Cerebellar nuclear complex (tissue), 1 donor: ENCODE results near the gene SUN1.

Experiments used
- DNase-seq, 2 experiments: peaks; one replicate each; lab custom pipeline; 2025; lab: John Stamatoyannopoulos, UW

Gene SUN1

DNA sequence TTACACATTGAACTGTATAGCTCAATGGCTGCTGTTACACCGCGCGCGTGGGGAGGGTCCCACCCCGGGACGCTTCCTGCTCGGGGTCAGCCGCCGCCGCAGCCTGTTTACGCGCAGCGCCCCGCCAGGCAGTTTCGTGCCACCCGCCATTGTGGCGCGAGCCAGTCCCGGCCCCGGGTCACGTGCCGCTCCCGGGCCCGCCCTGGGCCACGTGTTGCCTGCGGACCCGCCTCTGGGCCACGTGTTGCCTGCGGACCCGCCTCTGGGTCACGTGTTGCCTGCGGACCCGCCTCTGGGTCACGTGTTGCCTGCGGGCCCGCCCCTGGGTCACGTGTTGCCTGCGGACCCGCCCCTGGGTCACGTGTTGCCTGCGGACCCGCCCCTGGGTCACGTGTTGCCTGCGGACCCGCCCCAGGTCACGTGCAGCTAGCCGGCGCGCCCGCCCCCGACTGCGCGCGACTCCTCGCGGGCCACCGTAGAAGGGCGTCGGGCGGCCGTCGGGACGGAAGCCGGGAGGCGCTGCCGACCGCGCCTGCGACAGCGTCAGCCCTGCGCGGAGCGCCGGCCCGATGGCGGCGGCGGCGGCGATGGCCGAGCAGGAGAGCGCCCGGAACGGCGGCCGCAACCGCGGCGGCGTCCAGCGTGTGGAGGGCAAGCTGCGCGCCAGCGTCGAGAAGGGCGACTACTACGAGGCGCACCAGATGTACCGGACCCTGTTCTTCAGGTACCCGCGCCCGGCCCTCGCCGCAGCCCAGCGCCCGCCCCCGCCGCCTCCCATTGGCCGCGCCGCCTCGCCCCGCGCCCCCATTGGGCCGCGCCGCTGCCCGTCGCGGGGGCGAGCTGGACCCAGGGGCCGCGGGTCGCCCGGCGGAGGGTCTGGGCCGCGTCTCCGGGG is 44.0 kb downstream of the SUN1 start, which contains the start of gene GET4:
Gene GET4 (plus strand): TSS at position 478 of the 895 bp plus-strand sequence. CDS start 92 bp downstream, at position 570.
- DNase-seq, result peak; percentile 35 to 74

DNA sequence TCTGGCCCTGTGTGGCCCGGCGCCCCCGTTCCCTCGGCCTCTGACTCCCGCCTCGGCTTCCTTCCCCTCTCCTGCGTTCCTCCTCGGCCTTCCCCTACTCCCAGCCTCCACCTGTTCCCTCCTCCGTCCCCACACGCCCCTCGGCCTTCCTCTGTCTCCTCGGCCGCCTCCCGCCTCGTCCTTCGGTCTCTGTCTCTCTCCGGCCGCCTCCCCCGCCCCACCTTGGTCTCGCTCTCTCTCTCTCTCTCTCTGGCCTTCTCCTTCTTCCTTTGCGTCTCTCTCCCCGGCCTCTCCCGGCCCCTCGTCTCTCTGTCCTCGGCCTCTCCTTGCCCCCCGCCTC is 44.7 kb downstream of the SUN1 start:
- no peak for DNase-seq

DNA sequence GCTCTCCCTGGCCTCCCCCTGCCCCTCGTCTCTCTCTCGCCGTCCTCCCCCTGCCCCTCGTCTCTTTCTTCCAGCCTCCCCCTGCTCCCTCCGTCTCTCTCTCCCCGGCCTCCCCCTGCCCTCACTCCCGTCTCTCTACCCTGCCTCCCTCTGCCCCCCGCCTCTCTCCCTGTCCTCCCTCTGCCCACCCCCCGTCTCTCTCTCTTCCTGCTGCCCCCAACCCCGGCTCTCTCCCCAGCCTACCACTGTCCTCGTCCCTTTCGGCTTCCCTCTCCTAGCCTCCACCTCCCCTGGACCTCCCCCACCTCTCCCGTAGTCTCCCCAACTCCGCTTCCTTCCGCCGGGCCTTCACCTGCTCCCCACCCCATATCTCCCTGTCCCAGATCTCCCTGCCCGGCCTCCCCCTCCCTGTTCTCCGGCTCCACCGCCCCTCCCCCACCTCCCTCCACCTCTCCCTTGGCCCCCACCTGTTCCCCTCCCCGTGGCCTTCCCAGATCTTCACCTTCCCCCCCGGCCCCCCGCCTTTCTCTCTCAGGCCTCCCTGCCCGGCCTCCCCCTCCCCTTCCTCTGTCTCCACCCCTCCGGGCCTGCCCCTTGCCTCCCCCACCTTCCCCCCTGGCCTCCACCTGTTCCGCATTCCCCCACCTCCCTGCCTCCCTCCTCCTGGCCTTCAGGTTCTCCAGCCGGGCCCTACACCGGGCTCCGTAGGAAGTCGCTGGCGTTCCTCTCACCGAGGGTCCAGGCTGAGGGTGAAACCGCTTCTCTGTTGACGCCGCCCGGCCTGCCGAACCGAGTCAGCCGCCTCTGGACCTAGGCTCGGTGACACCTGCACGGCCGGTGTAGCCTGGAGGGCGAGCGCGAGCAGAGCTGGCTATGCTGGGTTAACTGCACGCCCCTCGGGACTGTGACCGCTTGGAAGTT is 45.3 kb downstream of the SUN1 start:
- no peak for DNase-seq

DNA sequence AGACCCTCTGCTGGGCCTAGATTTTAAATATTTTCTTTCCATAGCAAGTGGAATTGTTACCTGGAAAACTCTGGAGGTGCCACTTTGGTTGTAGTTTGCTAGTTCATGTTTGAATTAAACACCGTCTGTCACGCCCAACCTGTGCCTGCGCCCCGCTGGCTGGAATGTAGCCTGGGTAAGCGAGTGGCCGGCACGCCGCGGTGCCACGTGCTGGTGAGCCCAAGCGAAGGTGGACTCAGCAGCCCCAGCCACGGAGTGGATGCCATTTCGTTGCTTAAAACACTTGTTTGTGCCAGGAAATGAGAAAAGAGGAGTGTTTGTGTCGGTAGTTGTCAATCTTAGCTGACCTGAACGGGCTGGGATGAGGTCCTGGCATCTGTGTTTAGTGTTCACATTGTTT is 46.8 kb downstream of the SUN1 start:
- DNase-seq, result no peak

GRCh38 chr7:879706-880105 is 47.4 kb downstream of the SUN1 start:
- no peak for DNase-seq

DNA sequence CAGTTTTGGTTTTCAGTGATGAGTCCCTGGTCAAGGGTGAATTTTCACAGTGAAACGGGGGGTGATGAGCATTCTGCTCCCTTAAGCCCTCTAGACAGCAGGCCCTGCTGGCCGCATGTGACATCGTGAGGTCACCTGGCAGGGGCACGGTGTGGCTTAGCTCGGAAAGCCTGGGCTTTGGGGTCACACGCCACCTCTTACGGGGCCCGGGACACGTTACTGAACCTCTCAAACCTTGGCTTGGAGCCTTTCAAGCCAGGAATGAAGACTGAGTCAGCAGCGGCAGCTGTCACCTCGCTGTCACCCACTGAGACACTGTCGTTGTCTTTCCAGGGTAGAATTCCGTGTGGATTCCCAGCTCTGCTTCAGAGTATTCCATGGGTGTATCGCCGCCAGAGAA is 48.2 kb downstream of the SUN1 start:
- DNase-seq, result no peak

GRCh38 chr7:881441-882234 is 49.4 kb downstream of the SUN1 start:
- no peak for DNase-seq

DNA sequence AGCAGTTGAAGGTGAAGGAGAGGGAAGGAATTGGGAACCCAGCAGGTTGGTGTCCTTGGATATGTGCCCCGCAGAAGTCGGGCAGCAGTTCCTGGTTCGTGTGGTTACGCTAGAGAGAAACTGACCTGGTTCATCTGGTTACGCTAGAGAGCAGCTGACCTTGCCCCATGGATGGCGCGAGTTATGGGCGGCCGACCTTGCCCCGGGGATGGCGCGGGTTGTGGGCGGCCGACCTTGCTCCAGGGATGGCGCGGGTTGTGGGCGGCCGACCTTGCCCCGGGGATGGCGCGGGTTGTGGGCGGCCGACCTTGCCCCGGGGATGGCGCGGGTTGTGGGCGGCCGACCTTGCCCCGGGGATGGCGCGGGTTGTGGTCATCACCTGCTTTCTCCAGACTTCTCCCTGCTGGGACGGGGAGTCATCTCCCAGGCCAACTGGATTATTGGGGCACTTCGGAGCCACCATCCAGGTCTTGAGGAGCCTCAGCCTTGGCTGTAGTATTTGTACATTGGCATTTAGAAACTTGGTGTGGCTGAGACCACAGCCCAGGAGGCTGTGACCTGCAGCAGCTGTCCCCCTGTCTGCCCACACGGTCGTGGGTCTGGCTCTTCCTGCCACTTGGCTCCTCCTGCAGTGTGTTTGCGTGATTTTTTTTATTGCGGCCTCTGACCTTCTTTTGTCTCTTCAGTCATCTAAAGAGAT is 50.2 kb downstream of the SUN1 start:
- no peak for DNase-seq

DNA sequence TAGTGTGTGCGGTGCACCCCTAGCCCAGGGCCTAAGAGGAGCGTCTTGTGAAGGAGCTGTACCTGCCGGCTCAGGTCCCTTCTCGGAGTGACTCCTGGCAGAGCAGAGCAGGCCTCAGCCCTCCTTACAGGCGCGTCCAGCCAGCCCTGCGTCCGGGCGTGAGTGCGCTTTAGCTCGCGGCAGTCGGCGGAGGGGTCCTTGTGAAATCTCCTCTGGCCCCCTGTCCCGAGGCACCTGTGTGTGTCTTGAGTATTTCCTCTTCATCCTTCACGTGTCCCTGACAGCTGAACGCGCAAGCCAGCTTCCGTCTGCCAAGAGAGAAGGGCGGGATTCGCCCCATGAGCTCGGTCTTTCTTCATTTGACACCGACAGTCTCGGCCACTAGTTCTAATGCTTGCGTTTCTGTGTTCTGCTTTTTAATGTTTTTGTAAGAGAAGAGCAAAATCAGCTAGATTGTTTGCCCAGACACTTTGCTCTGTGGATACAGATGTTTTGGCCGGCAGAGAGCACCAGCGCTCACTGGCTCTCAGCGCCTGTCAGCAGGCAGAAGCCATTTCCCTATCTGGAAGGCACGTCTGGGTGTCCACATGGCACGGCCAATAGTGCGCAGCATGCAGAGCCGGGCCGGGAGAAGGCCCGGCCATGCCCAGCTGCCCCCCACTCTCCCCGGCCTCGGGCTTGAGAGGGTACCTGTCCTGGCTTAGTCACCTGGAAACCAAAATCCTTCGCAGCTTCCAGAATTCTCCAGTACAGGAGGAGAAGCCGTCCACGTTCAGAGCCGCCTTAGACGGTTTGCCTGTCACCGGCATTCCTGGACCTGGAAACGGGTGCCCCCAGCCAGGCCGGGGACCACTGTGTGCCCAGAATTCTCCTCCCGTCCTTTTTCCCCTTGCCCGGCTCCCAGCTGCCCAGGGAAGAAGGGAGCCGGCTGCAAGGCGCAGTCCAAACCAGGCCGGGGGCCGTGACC is 51.1 kb downstream of the SUN1 start:
- DNase-seq, result no peak

- no peak for DNase-seq
These were observed 52.1 kb downstream of the SUN1 start for GRCh38 chr7:884191-885003.

DNA sequence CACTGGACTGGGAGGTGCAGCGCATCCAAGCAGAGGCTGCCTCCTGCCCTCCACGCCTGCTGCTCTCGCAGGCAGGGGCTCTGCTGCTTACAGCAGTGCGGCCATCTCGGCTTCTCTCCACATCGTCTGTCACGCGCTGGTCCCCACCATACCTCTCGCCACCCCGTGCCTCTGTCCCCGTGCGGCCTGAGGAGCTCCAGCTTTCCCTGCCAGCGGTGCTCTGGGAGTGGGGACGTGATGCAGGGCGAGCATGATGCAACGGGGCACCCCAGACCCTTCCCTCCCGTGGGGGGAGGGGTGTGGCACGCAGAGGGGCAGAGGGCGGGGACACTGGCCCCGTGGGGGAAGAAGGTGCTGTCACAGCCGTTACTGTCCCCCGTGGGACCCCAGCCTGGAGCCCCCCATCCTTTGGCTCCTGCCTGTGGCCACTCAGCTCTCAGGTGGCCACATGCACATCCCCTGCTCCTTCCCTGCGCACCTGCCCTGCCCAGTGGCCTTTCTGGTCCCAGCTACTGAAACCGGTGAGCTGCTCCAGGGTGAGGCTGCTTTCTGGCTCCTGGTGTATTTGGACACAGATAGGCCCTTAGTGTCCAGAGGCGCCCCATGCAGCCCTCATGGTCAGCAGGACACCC is 53.1 kb downstream of the SUN1 start:
- no peak for DNase-seq

DNA sequence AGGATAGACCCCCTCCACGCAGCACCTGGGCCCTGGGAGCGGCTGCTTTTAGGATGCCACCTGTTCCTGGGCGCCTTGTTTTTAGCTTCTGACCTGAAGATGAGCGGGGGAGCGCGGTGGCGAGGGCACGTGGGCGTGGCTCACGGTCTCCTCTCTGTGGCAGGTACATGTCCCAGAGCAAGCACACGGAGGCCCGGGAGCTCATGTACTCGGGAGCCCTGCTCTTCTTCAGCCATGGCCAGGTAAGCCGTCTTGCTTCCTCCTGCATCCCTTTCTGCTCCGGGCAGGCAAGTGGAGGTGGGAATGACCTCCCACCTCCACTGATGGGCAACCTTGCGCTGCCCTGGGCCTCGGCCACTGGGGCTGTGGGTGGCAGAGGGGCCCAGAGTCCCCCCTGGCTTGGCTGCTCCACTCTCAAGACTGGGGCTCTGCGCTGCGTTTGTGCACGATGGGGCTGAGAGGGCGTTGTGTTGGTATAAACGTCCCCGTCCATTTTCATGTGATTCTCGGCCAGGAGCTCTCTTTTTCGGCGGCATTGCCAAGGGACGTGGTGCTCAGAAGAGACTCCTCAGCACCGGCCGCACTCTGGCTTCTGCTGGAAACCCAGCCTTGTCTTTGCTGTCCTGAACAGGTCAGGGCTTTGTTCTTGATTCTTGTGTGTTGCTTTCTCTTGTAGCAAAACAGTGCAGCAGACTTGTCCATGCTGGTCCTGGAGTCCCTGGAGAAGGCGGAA is 53.8 kb downstream of the SUN1 start:
- DNase-seq, result no peak

DNA sequence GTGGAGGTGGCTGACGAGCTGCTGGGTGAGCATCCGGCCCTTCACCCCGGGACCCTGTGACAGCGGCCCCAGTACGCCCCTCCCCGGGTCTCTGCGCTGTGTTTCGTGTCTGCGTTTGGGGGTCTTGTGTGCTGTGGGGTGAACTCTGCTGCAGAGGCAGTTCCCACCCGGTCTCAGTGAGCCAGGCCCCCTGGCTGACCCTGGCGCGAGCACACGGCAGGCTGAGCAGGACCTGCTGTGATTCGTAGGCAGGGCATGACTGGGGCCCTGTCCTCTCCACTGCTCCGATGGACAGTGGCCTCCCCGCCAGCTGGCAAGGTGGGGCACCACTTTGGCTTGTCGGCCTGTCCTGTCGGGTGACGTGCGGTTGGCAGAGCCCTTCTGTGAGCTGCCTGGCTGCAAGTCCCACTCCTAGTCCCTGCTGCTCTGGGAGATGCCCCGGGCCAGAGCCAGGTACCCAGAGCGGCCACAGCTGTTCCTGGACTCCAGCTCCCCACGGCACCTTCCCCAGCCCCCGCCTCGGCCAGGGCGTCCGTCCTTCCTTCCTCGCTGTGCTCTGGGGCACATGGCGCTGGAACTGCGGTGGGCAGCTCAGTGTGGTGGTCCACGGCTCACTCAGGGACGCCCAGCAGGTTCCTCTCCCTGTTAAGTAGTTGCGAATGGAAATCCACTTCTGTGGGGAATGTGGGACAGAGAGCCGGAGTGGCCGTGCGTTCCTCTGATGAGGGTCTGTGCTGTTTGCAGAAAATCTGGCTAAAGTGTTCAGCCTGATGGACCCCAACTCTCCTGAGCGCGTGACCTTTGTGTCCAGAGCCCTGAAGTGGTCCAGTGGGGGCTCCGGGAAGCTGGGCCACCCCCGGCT is 54.6 kb downstream of the SUN1 start:
- DNase-seq, result peak; percentile 62 to 69

DNA sequence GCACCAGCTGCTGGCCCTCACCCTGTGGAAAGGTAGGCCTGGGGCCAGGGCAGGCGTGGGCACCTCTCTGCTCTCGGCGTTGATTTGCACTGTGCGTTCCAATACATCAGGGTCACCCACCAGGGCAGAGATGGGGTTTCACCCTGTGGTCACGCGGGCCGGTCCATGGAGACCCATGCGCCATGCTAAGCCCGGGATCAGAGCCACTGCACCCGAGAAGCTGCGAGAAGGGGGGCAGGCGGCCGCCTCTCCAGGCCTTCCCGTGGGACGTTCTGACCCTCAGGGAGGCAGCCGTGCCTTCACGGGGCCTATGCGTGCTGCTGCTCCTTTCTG is 55.2 kb downstream of the SUN1 start:
- no peak for DNase-seq

DNA sequence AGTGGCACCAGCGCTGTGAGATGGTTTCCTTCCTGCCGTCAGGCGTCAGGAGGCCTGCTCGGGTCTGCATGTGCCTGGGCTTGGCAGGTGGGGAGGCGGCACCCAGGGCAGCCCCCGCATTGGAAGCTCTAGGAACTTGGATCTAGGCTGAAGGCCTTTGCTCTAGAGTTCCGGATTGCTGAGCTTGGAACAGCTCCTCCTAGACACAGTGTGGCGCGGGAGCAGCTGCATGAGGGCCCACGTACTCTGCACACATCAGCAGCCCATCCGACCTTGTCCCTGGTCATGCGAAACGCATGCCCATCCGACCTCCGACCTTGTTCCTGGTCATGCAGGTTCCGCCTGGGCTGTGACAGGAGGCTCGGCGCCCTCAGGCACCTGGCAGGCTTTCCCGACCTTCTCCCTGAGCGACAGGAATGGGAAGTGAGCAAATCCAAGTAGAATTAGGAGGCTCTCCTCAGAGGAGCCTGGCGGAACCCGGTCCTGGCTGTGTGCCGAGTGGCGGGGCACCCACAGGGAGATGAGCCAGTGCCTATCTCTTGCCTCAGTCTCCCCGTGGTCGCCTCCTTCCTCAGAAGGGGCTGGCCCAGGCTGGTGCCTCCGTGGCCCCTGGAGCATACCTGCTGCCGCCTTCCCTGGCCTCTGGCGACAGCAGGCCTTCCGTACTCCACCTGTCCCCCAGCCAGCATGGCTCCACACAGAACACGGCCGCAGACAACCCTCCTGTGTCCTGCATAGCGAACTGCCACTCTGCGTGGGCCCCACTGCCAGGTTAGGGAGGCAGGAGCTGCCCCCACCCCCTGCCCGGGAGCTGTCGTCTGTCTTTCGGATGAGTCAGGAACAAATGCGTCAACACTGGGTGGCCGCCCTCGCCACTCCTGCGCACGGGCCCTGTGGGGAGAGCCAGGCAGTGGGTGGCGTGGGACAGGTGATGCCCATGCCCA is 56.1 kb downstream of the SUN1 start:
- no peak for DNase-seq

DNA sequence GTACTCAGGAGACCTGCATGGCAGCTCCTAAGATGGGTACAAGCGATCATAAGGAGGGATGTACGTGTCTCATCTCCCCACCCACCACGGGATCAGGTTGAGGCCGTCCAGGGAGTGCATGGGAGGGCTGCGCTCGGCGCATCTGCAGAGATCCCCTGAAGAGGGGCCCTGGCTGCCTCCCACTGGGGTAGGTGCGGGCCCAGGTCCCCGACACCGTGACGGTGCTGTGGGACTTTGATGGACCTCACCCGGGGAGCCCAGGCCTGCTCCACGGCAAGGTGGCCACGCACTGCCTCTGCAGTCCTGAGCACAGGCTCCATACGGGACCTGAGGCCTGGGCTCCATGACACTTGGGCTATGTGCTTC is 56.7 kb downstream of the SUN1 start:
- no peak for DNase-seq
